IMR-90 (cell line): ENCODE measurements around the gene CTXN3. TPM values are rescaled to one million over a fixed set of nuclear protein-coding genes. Genes with fewer than 3 reads are reported as not detected.

Source experiments
- ATAC-seq: fragments of 200-7000 bp; cut with Tn5 transposase; 2 replicates; pipeline ENCODE4 v1.9.1; 2020; ENCODE audit warnings: low read depth, mild to moderate bottlenecking, moderate library complexity
- BruUV-seq: library from RNA; stranded (reverse); fragments of 400-500 nt; replicated peaks from 2 replicates; lab custom pipeline; 2021; lab: Mats Ljungman, UMichigan
- CTCF ChIA-PET: fragments of 300-600 bp; formaldehyde crosslinking; extraction: SDS; loops from one replicate; lab custom pipeline; 2021; ENCODE audit warnings: antibody characterized with exemption; lab: Yijun Ruan, JAX
- POLR2A ChIA-PET: fragments of 300-600 bp; sonication (Branson Sonifier 250); formaldehyde crosslinking; loops from one replicate; lab custom pipeline; 2022; ENCODE audit warnings: antibody characterized with exemption; ENCODE audit not compliant: unreplicated experiment; lab: Charles Lee
- DNase-seq: peaks from one replicate; pipeline ENCODE4 v3.0.0; 2013
- H2AFZ ChIP-seq: replicated peaks from 2 replicates; pipeline ENCODE3; 2013; ENCODE audit warnings: low read length, mild to moderate bottlenecking; ENCODE audit not compliant: poor library complexity
- H2AK5ac ChIP-seq: 2 replicates; pipeline ENCODE4 v1.6.1; 2013; ENCODE audit warnings: low read depth, low read length, inconsistent platforms
- H2AK9ac ChIP-seq: replicated peaks from 2 replicates; pipeline ENCODE3; 2013; ENCODE audit warnings: mild to moderate bottlenecking, low read depth, low read length, moderate library complexity; ENCODE audit not compliant: poor library complexity
- H2BK120ac ChIP-seq: 2 replicates; pipeline ENCODE4 v1.6.1; 2013; ENCODE audit warnings: low read depth, low read length, inconsistent platforms
- H2BK15ac ChIP-seq: 3 replicates; pipeline ENCODE4 v1.6.1; 2013; ENCODE audit warnings: low read depth, low read length, inconsistent platforms
- H2BK20ac ChIP-seq: 2 replicates; pipeline ENCODE4 v1.6.1; 2013; ENCODE audit warnings: low read depth, mild to moderate bottlenecking, inconsistent platforms, low read length, moderate library complexity
- H2BK5ac ChIP-seq: 2 replicates; pipeline ENCODE4 v1.6.1; 2013; ENCODE audit warnings: mild to moderate bottlenecking, low read depth, low read length, inconsistent platforms; ENCODE audit not compliant: poor library complexity, severe bottlenecking
- H3K14ac ChIP-seq: replicated peaks from 2 replicates; pipeline ENCODE4 v1.6.1; 2013; ENCODE audit warnings: low read depth, low read length, inconsistent platforms
- H3K18ac ChIP-seq: 2 replicates; pipeline ENCODE4 v1.6.1; 2013; ENCODE audit warnings: low read depth, low read length, control low read depth
- H3K23ac ChIP-seq: 2 replicates; pipeline ENCODE4 v1.6.1; 2013; ENCODE audit warnings: low read depth, low read length, inconsistent platforms
- H3K27ac ChIP-seq: 2 replicates; pipeline ENCODE4 v1.5.1; 2013; ENCODE audit warnings: mild to moderate bottlenecking, control low read depth, low read length; ENCODE audit not compliant: insufficient read depth
- H3K27me3 ChIP-seq: 2 replicates; pipeline ENCODE4 v1.6.1; 2013; ENCODE audit warnings: low read length; ENCODE audit not compliant: control insufficient read depth, insufficient read depth
- H3K36me3 ChIP-seq: 2 replicates; pipeline ENCODE4 v1.6.1; 2013; ENCODE audit warnings: low read length, mixed read lengths; ENCODE audit not compliant: control insufficient read depth, insufficient read depth
- H3K4ac ChIP-seq: 2 replicates; pipeline ENCODE4 v1.6.1; 2013; ENCODE audit warnings: low read depth, low read length, inconsistent platforms
- H3K4me1 ChIP-seq: 2 replicates; pipeline ENCODE4 v1.6.1; 2013; ENCODE audit warnings: low read length, mixed read lengths; ENCODE audit not compliant: control insufficient read depth, insufficient read depth
- H3K4me2 ChIP-seq: 2 replicates; pipeline ENCODE4 v1.6.1; 2013; ENCODE audit warnings: low read depth, mild to moderate bottlenecking, control low read depth, low read length, moderate library complexity
- H3K4me3 ChIP-seq: 2 replicates; pipeline ENCODE4 v1.5.1; 2013; ENCODE audit warnings: low read depth, mild to moderate bottlenecking, control low read depth, low read length, moderate library complexity; ENCODE audit not compliant: insufficient read depth
- H3K56ac ChIP-seq: 2 replicates; pipeline ENCODE4 v1.6.1; 2013; ENCODE audit warnings: low read length, inconsistent platforms; ENCODE audit not compliant: insufficient read depth; ENCODE audit errors: extremely low read depth
- H3K79me1 ChIP-seq, 2 experiments: 2 replicates each; pipeline ENCODE4 v1.6.1; 2013; ENCODE audit warnings: low read length in 2 of 2, inconsistent platforms in 1 of 2, low read depth in 1 of 2
- H3K9ac ChIP-seq: 2 replicates; pipeline ENCODE4 v1.6.1; 2013; ENCODE audit warnings: low read depth, low read length, control low read depth
- H3K9me1 ChIP-seq: 2 replicates; pipeline ENCODE4 v1.6.1; 2013; ENCODE audit warnings: low read length, inconsistent platforms; ENCODE audit not compliant: insufficient read depth
- H3K9me3 ChIP-seq: 2 replicates; pipeline ENCODE4 v1.6.1; 2013; ENCODE audit warnings: low read length; ENCODE audit not compliant: control insufficient read depth, insufficient read depth
- H4K20me1 ChIP-seq: 2 replicates; pipeline ENCODE4 v1.6.1; 2013; ENCODE audit warnings: low read length, inconsistent platforms; ENCODE audit not compliant: insufficient read depth
- H4K5ac ChIP-seq: 2 replicates; pipeline ENCODE4 v1.6.1; 2013; ENCODE audit warnings: mild to moderate bottlenecking, low read depth, low read length, control low read depth
- H4K8ac ChIP-seq, 2 experiments: 2 replicates each; pipeline ENCODE4 v1.6.1; 2013; ENCODE audit warnings: low read depth in 2 of 2, low read length in 2 of 2, control low read depth in 1 of 2, inconsistent platforms in 1 of 2
- H4K91ac ChIP-seq: 2 replicates; pipeline ENCODE4 v1.6.1; 2013; ENCODE audit warnings: low read depth, low read length, inconsistent platforms; ENCODE audit not compliant: insufficient read depth
- BHLHE40 ChIP-seq: fragments of 150-350 bp; IDR thresholded peaks from 2 replicates; pipeline ENCODE4 v1.6.1; 2016; ENCODE audit warnings: mild to moderate bottlenecking, low read depth, low read length
- CEBPB ChIP-seq: IDR thresholded peaks from 2 replicates; pipeline ENCODE4 v1.6.1; 2012; ENCODE audit warnings: low read depth, low read length, improper control_type of control experiment
- CHD1 ChIP-seq: IDR thresholded peaks from 2 replicates; pipeline ENCODE4 v1.6.1; 2012; ENCODE audit warnings: low read depth, low read length, improper control_type of control experiment
- MXI1 ChIP-seq: IDR thresholded peaks from 2 replicates; pipeline ENCODE4 v1.6.1; 2012; ENCODE audit warnings: low read depth, mild to moderate bottlenecking, low read length, moderate library complexity, borderline replicate concordance
- NFE2L2 ChIP-seq: fragments of 150-350 bp; IDR thresholded peaks from 2 replicates; pipeline ENCODE4 v1.6.1; 2016; ENCODE audit warnings: low read depth, mild to moderate bottlenecking, low read length
- POLR2A ChIP-seq: IDR thresholded peaks from 2 replicates; pipeline ENCODE4 v1.6.1; 2012; ENCODE audit warnings: mild to moderate bottlenecking, low read depth, low read length
- RAD21 ChIP-seq: IDR thresholded peaks from 2 replicates; pipeline ENCODE4 v1.6.1; 2012; ENCODE audit warnings: low read length, improper control_type of control experiment
- RCOR1 ChIP-seq: IDR thresholded peaks from 2 replicates; pipeline ENCODE4 v1.6.1; 2012; ENCODE audit warnings: mild to moderate bottlenecking, low read length, improper control_type of control experiment; ENCODE audit not compliant: insufficient replicate concordance
- RFX5 ChIP-seq: IDR thresholded peaks from 2 replicates; pipeline ENCODE4 v1.8.0; 2012; ENCODE audit warnings: low read depth, mild to moderate bottlenecking, low read length, moderate library complexity
- SMC3 ChIP-seq: fragments of 150-350 bp; IDR thresholded peaks from 2 replicates; pipeline ENCODE4 v1.6.1; 2016; ENCODE audit warnings: low read depth, mild to moderate bottlenecking, antibody characterized with exemption, low read length, moderate library complexity
- WGBS, 2 experiments: methylation state at CpG; one replicate each; pipeline versions ENCODE4 v1.1.5 to v1.1.7; 2013; ENCODE audit warnings: missing lambda C conversion rate in 2 of 2; ENCODE audit not compliant: insufficient read length in 1 of 2; ENCODE audit errors: extremely low coverage in 2 of 2; 5-methylcytosine and 5-hydroxymethylcytosine counted together
- dilution Hi-C: fragments of 300-500 bp; cut with HindIII; formaldehyde crosslinking; loops from one replicate; pipeline ENCODE4 v1.14.3; 2018; ENCODE audit warnings: low sequenced_read_pairs; ENCODE audit not compliant: unreplicated experiment
- in situ Hi-C: fragments of 300-500 bp; cut with MboI; formaldehyde crosslinking; loops from 3 replicates; pipeline ENCODE4 v1.14.3; 2019; ENCODE audit warnings: low sequenced_read_pairs, inconsistent platforms, mixed read lengths
- intact Hi-C: fragments of 100-400 bp; cut with micrococcal nuclease; formaldehyde crosslinking; loops from 2 replicates; pipeline ENCODE4 v1.10.0; 2022
- polyA plus RNA-seq, 3 experiments: library from polyadenylated mRNA; depleted of rRNA; stranded (reverse); fragments of >200 nt; gene quantifications; 2 replicates each; pipeline ENCODE4 v1.2.3, GENCODE V29; 2012; ENCODE audit warnings: low replicate concordance in 1 of 3
- total RNA-seq: library from RNA; depleted of rRNA; stranded (reverse); fragments of >200 nt; gene quantifications from 2 replicates; pipeline ENCODE4 v1.2.3, GENCODE V29; 2012
- TF ChIP-seq, protein P1 (sequence below): conservative IDR thresholded peaks from 2 replicates; pipeline ENCODE4 v1.5.1; 2012; ENCODE audit warnings: mild to moderate bottlenecking, low read depth, low read length, improper control_type of control experiment
- TF ChIP-seq, protein P2 (sequence below): fragments of 150-350 bp; IDR thresholded peaks from 2 replicates; pipeline ENCODE4 v1.6.1; 2017; ENCODE audit warnings: mild to moderate bottlenecking, antibody characterized with exemption, low read length, low read depth

Gene CTXN3
- total and polyA plus RNA-seq, 2 of the 4 experiments (the other 2 are of a cell fraction): not detected

DNA sequence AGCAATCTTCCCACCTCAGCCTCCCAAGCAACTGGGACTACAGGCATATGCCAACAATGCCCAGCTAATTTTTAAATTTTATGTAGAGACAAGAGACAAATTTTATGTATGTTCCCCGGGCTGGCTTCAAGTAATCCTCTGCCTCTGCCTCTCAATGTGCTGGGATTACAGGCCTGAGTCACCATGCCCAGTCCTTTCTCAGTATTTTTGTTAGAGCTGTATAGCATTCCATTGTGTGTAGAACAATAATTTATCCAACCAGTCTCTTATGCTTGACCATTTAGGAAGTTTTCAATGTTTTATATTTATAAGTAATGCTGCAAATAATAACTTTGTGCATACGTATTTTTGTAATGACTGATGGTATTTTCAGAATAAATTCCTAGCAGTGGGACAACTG lies 38.9 kb upstream of the CTXN3 start:
- Histone ChIP-seq H2AK9ac (no peak overlapping the region), H4K5ac (no peak overlapping the region), H3K27me3 (no peaks in the 10 kb centered on the region), H3K79me1 (no peaks in the 10 kb centered on the region), H4K91ac (no peak overlapping the region), H2BK20ac (no peak overlapping the region), H3K4me1 (no peaks in the 10 kb centered on the region), H3K36me3 (no peaks in the 10 kb centered on the region), H3K23ac (no peak overlapping the region), H3K9me3 (no peaks in the 10 kb centered on the region), H3K56ac (no peak overlapping the region), H3K4me2 (no peak overlapping the region), H2BK15ac (no peak overlapping the region), H4K8ac (no peak overlapping the region), H2BK5ac (no peak overlapping the region), H3K9me1 (no peaks in the 10 kb centered on the region), H4K20me1 (no peaks in the 10 kb centered on the region), H3K4me3 (no peak overlapping the region), H3K9ac (no peak overlapping the region), H3K18ac (no peak overlapping the region), H2AFZ (no peak overlapping the region), H2BK120ac (no peak overlapping the region), H3K4ac (no peak overlapping the region), H2AK5ac (no peak overlapping the region), H3K27ac (no peak overlapping the region), H3K14ac (no peak overlapping the region)
- intact Hi-C loops: no loop called here
- in situ Hi-C loops: no loop called here
- dilution Hi-C loops: no loop called here
- CTCF ChIA-PET: interaction anchor here (0.6 kb wide), 1 partner anchor 185 kb away, joined by 6 read pairs; no protein-coding TSS in a partner anchor
- peak; percentile 51; the same call in 1 of the 2 replicates for ATAC-seq
- WGBS, 2 experiments: no CpG with 5 or more reads among the region's 2 CpGs
- POLR2A ChIA-PET: no interaction called here
- TF ChIP-seq CHD1 (no peak), MXI1 (no peak), POLR2A (no peak), SMC3 (no peak), RAD21 (no peak), BHLHE40 (no peak), RFX5 (no peak), CEBPB (no peak), NFE2L2 (no peak), RCOR1 (no peak)
- TF ChIP-seq, protein P1, sequence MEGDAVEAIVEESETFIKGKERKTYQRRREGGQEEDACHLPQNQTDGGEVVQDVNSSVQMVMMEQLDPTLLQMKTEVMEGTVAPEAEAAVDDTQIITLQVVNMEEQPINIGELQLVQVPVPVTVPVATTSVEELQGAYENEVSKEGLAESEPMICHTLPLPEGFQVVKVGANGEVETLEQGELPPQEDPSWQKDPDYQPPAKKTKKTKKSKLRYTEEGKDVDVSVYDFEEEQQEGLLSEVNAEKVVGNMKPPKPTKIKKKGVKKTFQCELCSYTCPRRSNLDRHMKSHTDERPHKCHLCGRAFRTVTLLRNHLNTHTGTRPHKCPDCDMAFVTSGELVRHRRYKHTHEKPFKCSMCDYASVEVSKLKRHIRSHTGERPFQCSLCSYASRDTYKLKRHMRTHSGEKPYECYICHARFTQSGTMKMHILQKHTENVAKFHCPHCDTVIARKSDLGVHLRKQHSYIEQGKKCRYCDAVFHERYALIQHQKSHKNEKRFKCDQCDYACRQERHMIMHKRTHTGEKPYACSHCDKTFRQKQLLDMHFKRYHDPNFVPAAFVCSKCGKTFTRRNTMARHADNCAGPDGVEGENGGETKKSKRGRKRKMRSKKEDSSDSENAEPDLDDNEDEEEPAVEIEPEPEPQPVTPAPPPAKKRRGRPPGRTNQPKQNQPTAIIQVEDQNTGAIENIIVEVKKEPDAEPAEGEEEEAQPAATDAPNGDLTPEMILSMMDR: no peak
- TF ChIP-seq, protein P2, sequence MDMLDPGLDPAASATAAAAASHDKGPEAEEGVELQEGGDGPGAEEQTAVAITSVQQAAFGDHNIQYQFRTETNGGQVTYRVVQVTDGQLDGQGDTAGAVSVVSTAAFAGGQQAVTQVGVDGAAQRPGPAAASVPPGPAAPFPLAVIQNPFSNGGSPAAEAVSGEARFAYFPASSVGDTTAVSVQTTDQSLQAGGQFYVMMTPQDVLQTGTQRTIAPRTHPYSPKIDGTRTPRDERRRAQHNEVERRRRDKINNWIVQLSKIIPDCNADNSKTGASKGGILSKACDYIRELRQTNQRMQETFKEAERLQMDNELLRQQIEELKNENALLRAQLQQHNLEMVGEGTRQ: no peak
- peak; percentile 8 for DNase-seq
- no TSS peak for BruUV-seq
